Measurements from ENCODE around the gene POLR3B.
"Not testable (repeated sequence)": the region's sequence is repeated elsewhere in the genome, so short reads cannot be mapped to it uniquely, and the experiment has no call there.

Gene POLR3B

GRCh38 chr12:106477627-106478026 lies 120.1 kb downstream of the POLR3B start:
- DNase-seq = not testable (repeated sequence)

- no peak for DNase-seq
These were observed 122.7 kb downstream of the POLR3B start for GRCh38 chr12:106480251-106480650.

DNA sequence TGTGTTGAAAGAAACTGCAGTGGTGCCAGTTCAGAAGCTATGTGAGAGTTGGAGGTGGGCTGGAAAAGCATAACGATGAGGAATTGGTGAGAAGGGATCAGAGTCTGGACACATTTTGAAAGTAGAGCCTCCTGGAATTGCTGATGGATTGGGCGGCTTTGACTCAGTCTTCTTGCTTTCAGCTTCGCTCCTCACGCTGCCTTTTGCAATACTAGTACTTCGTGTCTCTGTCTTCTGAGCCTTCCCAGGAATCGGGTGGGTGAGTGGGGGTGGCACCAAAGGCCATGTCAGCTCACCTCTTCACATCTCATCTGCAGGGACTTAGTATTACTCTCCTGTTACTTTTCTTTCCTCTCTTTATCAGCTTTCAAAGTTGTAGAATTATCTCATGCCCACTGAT lies 123.7 kb downstream of the POLR3B start:
- DNase-seq = no peak

DNA sequence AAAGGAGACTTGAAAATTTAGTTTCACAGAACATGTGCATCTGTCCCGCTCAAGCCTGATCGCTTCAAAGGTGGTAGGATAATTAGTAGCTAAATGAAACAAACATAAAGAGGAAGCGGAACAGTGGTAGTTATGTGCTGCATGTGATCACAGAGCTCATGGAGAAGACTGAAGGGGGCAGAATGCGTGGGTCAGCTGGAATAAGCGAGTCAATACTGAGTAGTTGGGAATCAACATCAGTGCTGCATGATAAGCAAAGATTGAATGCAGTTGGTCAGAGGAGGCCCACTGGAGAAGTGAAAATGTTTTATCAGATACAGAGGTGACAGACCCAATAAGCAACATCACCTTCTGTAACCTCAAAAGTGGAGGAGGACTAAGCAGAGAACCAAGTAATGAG lies 130.1 kb downstream of the POLR3B start:
- DNase-seq = no peak

GRCh38 chr12:106488884-106489283 lies 131.3 kb downstream of the POLR3B start:
- DNase-seq = no peak

GRCh38 chr12:106490264-106490663 lies 132.7 kb downstream of the POLR3B start:
- no peak for DNase-seq

DNA sequence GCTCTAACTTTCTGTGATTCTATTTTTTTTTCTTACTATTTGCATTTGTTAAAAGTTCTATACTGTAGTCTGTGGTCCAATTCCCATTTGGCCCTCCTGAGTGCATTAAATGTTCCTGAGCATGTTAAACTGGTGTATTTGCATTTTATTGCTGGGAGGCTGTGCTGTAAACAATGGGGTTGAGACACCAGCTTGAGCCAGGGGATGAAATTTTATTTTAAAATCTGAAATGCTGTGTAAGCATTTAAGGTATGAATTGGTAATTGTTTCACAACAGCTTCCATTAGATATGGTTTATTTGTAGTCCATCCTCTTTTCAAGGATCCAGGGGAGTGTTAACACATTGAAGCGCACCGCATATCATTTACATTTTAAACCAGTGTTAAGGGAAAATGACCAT lies 135.3 kb downstream of the POLR3B start:
- no peak for DNase-seq

- DNase-seq = no peak
These were observed 136.0 kb downstream of the POLR3B start for GRCh38 chr12:106493531-106493930.

DNA sequence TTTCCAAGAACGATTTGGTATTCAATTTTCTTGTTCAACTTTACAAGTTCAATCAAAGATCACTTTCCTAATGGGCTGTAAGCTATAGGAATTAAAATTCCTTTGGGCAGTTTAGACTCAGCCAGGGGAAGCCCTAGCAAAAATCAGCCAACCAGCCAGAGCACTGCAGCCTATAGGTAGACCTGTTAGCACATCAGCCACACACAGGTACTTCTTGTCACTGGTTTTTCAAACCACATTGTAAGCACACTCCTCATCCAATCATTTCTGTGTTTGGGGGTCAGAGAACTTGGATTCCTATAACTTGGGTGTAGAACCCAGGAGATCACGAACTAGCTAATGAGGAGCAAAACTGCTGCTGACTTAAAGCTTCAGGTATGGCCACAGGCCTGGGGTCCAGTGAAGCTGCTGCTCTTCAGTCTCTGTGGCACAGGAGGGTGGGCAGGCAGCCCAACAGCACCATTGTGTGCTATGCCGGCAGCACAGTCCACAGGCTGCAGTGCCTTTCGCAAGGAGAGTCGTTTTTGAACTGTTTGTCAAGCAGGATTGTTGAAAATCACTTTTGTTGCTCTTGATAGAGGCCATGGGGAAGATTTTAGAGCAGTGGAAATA lies 137.9 kb downstream of the POLR3B start:
- no peak for DNase-seq

GRCh38 chr12:106498056-106498455 lies 140.5 kb downstream of the POLR3B start:
- no peak for DNase-seq

- DNase-seq = no peak
These were observed 142.1 kb downstream of the POLR3B start for GRCh38 chr12:106499628-106500027.

GRCh38 chr12:106506691-106507090 lies 149.1 kb downstream of the POLR3B start:
- no peak for DNase-seq

DNA sequence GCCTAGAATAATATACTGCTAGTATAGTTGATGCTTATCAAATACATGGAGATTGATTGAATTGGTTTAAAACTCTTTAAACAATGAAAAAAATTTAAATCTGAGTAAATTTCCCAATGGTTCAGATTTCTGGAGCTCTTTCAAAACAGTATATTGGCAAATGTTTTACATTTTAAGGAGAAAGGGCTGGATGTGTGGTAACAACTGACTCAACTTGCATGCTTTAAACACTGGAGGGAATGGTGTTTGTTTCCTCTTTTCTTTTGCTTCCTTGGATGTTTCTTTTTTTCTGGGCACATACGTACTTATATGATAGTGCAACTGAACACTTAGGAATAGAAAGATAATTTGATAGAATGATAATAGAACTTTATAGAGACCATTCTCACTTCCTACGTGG lies 151.4 kb downstream of the POLR3B start:
- no peak for DNase-seq

- DNase-seq = no peak
These were observed 153.8 kb downstream of the POLR3B start for GRCh38 chr12:106511365-106511764.

DNA sequence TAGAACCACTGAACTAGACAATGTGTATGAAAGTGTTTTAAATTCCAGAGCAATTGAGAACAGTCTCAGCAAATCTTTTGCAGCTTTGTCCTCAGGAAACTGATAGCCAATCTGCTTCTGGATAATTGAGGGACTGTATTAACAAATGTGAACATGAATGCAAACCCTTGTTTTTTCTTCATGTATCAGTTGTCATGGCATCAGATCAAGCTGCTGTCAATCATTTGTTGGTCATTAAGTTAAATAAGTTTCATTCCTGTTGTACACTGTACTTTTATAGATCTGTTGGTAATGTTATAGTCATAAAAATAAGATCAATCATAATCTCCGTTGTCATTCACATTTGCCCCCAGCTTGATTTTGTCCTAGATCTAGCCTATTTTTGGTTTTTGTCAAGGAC lies 159.8 kb downstream of the POLR3B start:
- DNase-seq = no peak

DNA sequence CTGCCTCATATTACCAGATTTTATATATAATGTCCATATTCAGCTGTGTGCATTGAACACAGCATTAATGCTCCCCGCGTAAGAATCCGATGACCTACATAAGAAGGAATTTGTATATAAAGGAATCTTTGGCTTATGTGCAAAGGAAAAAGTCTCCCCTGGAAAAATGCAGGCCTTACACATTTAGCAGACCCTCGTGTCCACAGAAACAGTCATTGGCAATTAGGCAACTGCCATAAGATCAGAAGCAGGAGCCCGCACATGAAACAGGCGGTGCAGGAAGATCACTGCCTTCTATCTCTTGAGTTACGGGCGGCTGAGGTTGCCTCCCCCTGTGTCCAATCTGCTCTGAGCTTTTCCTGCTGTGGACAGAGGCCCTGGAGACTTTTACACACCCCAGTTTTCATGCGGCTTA lies 162.1 kb downstream of the POLR3B start:
- DNase-seq = no peak

DNA sequence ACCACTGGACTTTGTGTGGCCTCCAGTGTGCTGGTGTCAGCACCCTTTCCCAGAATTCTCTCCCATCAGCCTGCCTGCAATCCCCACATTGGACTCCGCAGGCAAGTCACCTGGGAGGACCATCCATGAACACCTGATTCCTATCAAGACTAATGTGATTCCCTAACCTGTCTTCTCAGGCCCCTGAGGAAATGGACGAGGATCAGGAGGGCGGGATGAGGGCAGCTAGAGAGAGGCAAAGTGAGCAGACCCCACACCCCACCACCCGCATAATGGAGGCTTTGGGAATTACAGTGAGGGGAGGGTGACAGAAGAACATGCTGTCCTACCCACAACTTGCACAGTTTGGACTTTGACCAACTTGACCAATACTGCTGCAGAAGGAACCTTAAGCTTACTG lies 164.4 kb downstream of the POLR3B start:
- no peak for DNase-seq

GRCh38 chr12:106522708-106523107 lies 165.2 kb downstream of the POLR3B start:
- no peak for DNase-seq

- DNase-seq = no peak
These were observed 169.8 kb downstream of the POLR3B start for GRCh38 chr12:106527356-106527755.

- DNase-seq = no peak
These were observed 183.7 kb downstream of the POLR3B start for GRCh38 chr12:106541201-106541600.

DNA sequence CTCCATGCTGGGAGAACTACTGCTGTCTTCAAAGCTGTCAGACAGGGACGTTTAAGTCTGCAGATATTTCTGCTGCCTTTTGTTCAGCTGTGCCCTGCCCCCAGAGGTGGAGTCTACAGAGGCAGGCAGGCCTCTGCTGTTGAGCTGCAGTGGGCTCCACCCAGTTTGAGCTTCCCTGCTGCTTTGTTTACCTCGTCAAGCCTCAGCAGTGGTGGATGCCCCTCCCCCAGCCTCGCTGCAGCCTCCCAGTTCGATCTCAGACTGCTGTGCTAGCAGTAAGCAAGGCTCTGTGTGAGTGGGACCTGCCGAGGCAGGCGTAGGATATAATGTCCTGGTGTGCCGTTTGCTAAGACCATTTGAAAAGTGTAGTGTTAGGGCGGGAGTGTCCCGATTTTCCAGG lies 193.9 kb downstream of the POLR3B start:
- DNase-seq = no peak

DNA sequence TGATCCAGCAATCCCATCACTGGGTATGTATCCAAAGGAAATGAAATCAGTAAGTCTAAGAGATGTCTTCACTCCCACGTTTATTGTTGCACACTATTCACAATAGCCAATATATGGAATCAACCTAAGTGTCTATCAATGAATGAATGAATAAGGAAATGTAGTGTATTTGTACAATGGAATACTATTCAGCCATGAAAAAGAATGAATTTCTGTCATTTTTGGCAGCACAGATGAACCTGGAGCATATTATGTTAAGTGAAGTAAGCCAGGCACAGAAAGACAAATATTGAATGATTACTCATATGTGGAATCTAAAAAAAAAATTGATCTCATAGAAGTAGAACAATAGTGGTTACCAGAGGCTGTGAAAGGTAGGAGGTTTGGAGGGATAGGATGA lies 194.7 kb downstream of the POLR3B start:
- no peak for DNase-seq

Measured in amniotic stem cell (primary cell).